GM19438 (cell line): Measurements from ENCODE around the gene ADARB2.

Source experiments
- ATAC-seq: cut with Tn5 transposase; IDR thresholded peaks from one replicate; pipeline ENCODE4 v1.9.1; 2021; ENCODE audit warnings: low read depth; ENCODE audit not compliant: unreplicated experiment

The ADARB2 gene

DNA sequence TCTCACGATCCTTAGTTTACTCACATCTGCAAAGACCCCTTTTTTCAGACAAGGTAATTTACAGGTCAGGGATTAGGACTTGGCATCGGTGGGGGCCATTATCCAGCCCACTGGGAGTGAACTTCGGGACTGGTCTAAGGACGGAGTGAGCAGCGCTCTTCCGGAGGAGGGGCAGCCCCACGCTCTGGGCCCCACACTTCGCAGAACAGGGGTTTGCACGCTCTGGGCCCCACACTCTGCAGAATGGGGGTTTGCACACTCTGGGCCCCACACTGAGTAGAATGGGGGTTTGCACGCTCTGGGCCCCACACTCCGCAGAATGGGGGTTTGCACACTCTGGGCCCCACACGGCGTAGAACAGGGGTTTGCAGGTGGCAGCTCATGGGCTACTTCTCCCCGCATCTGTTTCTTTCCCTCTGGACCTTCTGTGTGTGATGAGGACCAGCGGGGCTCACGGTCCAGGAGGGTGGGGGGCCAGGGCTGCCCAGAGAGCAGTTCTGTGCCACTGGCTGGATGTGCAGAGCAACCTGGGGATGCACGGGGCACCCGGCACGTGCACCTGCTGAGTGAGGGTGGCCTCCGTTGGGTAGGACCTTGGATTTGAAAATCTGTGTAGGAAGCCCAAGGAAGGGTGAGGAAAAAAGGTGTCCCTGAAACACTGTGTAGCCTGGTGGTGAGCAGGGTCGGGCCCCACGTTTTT lies 546.4 kb downstream of the ADARB2 start:
- no peak for ATAC-seq

DNA sequence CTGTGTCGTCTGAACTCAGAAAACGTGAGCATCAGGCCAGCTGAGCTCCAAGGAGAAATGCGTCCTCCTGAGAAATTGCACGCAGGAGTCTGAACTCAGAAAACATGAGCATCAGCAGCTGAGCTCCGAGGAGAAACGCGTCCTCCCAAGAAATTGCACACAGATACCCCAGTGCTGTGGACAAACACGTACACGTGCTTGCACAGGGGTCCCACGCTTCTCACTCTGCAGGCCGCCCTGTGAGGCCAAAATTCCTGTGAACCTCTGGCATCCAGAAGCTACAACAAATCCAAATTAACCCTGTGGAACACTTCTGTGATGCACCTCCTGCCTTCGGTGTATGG lies 547.3 kb downstream of the ADARB2 start:
- ATAC-seq = no peak

DNA sequence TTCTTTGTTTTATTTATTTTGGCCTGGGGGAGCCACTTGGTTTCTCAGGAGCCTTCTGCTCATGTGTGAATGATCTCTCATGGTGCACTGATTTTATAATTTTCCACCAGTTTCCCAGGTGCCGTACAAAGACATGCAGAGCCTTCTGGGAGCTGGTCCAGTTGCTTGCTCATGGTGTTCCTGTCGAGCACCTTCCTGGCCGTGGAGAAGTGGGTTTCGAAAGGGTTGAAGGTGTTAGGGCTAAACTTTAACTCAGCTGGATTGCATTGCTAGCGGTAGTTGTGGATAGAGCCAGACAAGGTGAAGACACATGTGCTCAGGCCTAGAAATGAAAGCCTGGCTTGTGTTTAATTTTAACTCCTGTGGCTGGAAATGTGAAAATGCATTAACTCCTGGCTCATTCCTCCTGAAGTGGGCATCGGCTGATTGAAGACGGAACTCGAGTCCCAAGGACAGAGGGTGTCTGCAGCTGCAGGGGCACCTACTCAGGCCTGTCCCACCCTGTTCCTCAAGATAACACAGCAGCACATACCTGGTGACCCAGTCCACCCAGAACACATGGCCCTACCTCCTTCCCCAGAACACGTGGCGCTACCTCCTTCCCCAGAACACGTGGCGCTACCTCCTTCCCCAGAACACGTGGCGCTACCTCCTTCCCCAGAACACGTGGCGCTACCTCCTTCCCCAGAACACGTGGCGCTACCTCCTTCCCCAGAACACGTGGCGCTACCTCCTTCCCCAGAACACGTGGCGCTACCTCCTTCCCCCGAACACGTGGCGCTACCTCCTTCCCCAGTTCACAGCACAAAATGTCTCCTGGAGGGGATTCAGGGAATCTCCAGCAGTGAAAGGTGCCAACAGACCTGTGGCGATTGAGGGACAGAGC lies 547.9 kb downstream of the ADARB2 start:
- no peak for ATAC-seq

DNA sequence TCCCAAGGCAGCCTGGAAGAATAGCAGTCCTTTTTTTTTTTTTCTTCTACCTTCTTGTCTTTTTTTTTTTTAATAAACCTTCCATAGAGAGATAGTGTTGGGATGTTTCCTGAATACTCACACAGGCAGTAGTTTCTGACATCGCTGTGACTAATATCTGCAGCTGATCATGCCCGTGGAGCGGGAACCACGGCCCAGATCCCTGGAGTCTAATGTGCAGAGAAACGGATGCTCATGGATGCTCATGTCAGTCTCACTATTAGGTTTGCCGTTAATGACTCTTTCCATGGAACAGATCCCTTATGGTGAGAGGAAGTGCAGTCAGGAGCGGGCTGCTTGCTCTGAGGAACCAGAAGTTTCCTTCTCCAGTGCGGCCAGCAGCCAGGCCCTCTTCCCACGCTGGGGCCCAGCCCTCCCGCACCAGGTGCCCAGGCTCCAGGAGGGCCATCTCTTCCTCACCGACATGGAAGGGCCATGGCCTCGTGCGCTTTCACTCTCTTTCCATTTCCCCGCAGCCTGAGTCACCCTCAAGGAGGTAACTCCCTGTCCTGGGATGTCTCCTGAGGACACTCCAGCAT lies 548.7 kb downstream of the ADARB2 start:
- no peak for ATAC-seq

DNA sequence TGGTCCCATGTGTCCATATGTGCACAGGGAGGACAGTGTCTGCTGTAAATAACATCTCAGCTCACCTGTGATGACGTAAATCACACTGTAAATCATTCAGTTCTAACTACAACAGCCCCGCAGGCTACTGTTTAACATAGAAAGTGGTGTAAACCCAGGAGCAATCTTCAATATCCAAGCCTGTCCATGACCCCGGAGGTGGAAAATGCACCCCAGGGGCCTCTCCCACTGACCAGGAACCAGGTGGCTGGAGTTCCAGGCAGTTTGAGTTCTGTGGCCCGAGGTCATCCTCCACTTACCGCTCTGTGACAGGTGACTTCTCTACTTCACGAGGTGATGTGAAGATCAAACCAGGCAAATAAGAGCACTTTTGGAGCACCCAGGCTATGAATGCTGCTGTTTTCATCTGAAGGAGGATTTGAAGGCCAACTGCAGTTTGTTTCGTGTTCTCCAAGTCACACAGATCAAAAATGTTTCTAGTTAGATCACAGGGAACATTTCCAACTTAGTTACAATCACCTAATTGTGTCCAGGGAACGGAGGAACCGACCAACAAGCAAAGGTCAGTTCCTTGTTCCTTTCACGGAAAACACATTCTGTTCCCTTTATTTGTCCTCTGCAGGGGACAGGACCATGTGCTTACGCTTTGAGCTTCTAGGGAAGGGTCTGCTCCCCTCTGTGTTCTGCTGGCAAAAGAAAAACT lies 549.3 kb downstream of the ADARB2 start:
- ATAC-seq = no peak

DNA sequence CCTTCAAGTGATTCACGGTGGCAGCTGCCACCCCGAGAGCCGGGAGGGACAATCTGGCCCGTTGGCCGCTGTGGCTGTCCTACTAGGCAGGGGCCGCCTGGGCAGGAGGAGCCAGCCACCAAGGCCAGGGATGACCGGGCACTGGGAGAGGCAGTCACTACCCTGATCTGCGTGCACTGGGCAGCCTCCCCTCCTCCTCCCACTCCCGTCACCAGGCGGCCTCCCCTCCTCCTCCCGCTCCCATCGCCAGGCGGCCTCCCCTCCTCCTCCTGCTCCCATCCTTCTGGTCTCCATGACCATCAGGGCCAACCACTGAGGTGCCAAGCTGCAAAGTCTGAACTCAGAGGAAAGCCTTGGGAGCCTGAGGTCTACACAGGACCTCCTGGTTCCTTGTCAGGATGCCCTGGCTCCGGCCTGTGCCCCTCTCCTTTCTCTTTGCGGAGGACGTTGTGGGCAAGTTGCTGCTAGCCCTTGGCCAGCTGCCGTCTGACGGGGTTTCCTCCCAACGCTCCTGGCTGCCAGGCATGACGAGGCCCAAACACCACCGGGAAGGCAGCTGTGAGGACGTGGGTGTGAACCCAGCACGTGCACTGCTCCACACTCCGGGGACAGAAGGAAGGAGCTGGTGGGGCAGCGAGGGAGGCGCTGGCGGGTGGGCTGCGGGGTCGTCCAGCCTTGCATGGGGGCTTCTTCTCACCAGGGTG lies 550.0 kb downstream of the ADARB2 start:
- no peak for ATAC-seq

DNA sequence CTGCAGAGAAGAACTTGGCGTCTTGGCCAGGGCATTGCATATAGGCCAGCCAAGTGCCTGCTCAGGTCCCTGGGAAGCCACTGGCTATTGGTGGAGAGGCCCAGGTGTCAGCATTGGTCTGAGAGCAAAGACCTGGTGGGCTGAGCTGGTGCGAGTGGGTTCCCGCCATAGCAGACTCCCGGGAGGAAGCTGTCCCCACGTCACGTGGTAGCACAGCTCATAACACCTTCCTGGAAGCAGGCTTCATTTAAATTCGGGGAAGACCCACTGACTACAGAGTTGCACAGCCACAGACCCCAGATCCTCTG lies 550.7 kb downstream of the ADARB2 start:
- no peak for ATAC-seq

DNA sequence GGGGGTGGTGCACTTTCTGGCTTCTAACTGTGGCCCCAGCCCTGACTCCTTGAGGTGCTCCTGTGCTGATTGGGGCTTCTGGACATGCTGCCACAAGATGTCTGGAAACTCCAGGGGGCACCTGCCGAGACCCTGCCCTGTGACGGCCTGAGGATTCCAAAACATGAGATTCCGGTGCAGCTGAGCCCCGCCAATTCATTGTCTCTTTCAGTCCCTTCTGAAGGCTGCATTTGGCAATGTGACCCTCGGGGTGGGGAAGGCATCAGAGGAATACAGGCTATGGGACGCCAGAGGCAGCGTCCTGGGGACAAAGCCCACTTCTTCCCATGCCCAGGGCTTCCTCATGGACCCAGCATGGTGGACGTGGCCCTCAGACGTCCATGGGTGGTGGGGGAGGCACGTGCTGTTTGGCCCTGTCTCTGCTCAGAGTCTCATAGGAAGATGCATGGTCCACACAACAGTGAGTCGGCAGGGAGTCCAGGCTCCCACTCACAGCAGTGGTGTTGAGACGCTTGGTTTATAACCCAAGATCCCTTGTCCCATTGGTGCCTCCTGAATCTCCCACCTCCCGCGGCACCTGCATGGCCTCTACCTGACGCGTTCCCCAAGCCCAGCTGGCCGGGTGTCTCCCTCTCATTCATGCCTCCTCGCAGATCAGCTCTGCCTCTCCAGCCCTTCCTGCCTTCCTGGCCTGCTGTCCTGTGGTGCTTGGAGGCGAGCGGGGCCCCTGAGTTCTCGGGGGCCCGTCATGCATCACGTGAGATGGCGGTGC lies 551.2 kb downstream of the ADARB2 start:
- no peak for ATAC-seq

DNA sequence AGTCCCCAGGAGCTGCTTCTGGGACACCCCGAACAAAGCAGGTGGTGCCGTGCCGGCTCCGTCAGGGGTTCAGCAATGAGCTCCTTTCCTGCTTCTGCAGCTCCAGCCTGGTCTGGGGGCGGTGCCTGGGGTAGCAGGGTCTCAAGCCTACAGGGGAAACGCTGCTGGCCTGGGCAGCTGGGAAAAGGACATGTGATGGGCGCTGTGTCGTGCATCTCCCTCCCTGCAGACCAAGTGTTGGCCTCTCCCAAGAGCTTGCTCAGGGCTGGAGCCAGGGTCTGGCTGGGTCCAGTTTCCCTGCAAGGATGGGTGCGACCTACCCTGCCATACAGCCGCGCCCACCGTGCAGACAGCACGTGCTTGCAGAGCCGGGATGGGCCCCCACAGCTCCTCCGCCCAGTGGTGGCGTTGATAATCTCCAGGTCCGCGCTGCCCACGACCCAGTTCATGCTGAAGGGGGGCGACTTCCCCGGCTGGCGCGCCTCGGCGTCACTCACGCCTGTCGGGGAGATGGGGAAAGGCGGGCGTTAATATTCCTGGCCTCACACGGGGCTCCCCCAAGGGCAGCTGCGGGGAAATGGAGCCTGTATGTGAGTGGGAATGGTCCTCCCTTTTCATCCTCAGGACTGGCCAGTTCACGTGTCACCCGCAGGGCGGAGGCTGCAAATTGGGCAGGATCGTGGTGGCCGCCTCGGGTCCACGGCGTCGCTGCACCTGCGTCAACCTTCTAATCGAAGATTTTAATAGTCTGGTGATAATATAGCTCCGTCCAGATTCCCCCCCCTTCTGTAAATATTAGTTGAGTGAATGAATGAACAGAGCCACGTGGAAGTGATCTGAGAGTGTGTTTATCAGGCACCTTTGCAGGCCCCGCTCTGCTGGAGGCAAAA lies 552.5 kb downstream of the ADARB2 start:
- ATAC-seq = no peak

DNA sequence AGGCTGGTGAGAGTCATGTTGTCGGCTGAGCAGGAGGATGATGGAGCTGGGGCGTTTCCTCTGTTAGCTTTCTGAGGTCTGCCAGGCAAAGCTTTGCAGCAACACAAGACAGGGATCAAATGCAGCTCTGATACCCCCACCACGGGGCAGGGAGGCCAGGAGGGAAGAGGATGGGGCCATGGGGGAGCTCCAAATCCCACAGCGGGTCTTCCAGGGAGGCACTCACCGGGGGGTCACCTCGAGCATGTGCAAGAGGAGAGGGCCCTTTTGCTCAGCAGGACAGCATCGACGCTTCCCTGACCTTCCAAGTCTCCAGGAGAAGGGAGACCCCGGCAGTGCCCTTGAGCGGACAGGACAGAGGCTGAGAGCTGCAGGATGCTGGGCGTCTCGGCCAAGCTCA lies 553.6 kb downstream of the ADARB2 start:
- ATAC-seq = no peak

DNA sequence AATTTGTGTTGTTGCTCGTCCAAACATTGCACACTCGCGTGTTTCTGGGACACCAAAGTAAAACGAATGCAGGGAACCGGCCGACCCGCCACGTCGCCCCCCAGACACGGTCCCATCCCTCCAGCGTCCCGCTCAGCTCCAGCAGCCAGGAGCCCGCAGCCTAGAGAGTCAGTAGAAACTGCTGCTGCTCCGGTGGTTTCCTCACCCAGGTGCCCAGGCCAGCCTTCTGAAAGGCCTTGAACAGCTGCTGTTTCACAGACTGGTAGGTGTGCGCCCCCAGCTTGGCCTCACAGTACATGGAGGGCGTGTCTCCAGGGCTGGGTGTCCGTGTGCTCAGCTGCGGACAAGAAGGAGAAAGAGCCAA lies 554.3 kb downstream of the ADARB2 start:
- no peak for ATAC-seq

DNA sequence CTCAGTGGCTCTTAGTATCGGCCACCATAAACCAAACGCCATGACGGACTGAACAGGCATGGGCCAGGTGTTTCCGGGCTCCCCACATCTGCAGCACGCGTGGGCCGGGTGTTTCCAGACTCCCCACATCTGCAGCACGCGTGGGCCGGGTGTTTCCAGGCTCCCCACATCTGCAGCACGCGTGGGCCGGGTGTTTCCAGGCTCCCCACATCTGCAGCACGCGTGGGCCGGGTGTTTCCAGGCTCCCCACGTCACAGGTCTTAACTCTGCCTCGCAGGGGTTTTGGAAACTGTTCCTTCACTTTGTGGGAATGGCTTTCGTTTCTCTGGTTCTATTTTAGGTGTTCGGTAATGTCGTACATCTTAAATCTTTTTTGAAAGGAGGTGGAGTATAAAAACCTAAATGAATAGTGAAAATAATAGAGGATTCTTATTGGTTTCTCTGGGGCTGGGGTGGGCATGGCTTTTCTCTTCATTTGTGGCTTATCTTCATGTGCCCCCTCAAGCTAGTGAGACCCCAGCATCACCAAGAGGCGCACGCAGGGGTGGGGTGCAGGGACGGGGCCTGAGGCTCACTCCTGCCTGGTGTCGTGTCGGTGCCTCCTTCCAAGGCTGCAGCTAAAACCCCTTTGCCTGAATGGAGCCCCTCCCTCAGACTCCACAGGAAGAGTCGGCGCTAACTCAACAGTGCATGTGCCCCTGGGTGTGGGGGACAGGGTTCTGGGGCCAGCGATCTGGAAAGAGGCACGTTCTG lies 554.9 kb downstream of the ADARB2 start:
- no peak for ATAC-seq

DNA sequence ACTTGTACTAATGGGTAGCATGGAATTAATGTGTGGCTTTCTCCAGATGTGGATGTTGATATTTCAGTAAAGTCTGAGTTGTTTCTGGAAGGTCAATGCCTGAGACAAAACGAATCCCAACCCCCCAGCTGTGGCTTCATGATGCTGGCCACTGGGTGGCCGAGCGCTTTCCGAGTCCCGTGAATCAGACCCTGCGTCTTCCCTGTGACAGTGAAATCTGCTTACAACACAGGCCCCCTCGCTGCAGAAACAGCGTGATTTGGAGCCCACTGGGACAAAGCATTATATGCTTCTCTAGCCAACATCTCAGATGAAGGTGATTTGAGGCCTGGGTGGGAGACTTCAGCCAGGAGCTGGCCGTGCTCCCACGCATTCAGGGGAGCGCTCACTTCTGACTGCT lies 556.5 kb downstream of the ADARB2 start:
- no peak for ATAC-seq

DNA sequence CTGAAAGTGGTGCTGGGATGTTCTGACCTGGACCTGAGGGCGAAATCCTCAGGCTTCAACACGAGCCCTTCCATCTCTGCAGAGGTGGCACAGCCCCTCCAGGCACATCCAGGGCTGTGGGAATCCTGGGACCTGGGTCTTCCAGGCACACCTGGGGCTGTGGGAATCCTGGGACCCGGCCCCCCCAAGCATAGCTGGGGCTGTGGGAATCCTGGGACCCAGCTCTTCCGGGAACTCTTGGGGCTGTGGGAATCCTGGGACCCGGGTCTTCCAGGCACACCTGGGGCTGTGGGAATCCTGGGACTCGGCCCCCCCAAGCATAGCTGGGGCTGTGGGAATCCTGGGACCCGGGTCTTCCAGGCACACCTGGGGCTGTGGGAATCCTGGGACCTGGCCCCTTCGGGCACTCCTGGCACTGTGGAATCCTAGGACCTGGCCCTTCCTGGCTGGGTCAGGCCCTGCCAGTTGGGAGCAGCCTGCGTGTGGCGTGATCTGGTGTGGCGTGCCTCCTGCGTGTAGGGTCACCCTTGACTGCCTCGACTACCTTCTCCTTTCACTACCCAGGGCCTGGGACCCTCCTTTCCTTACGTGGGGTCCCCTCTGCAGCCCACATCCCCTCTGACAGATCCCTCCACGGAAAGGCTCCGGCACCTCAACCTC lies 557.1 kb downstream of the ADARB2 start:
- ATAC-seq = no peak

DNA sequence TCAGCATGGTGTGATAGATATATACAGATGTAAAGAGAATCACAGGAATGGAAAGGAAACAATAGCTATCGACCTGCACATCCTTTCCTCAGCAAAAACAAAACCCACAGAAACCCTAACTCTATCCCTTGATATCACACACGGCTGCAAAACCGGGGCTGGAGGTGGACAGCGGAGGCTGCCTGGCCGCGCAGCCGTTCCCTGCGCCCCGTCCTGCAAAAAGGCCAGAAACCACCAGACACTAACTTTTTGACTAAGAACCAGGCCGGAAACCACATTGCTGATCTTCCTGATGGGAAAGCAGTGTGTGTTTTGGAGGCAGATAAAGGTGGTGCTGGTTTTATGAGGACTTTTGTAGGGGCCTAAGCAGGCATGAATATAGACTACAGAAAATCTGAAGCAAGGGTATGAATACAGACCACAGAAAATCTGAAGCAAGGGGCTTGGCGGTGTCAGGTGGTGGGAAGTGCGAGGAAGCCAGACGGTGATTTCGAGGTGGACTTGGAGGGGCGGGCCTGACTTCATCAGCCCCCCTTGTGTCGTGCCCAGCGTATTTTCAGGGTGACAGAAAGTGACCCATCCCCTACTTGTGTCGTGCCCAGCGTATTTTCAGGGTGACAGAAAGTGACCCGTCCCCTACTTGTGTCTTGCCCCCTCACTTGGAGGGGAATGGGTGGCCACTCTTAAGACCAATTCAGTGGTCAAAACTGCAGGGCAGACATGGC lies 557.8 kb downstream of the ADARB2 start:
- ATAC-seq = no peak

DNA sequence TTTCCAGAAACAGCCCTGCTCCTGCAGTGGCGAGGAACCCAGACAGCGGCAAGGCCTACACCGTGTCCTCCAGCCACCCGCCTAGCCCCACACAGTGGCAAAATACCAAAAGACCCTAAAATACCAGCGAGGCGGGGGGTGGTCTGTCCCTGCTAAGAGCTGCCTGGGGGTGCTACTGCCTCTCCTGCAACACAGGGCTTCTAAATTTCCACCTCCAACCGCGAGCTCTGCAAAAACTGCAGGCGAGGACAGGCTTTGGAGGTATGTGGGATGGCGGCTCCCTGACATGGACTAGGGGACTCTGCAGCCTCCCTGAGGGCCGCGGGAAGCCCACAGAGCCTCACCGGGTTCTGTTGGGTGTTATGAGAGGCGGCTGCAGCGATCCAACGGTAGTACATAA lies 558.8 kb downstream of the ADARB2 start:
- ATAC-seq = no peak

DNA sequence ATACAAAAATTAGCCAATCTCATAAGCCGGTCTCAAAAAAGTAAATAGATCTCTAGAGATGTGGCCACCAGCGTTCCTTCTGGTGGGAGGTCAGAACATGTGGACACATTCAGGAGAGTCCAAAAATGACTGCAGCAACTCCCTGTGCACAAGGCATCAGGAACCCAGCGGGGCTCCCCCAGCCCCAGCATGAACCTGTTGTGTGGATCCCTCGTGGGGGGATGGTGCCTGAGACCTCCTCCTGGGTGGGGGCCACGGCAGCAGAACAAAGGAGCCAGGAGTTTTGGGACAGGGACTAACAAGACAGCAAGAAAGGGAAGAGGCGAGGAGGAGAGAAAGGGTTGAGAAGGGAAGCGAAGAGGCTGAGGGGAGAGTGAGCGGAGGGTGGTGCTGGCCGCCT lies 559.4 kb downstream of the ADARB2 start:
- no peak for ATAC-seq
